Fibroblast of the aortic adventitia (primary cell): ENCODE results near the gene CACNA1G. TPM values are rescaled to one million over a fixed set of nuclear protein-coding genes. Genes with fewer than 3 reads are reported as not detected.

Experiments
- DNase-seq: peaks from one replicate; pipeline ENCODE4 v3.0.0-alpha.2; 2010; ENCODE audit warnings: low read depth
- H3K4me3 ChIP-seq: 2 replicates; pipeline ENCODE4 v1.5.1; 2011; ENCODE audit warnings: low read depth, mild to moderate bottlenecking, control low read depth, low read length, moderate library complexity
- CTCF ChIP-seq: IDR thresholded peaks from 2 replicates; pipeline ENCODE4 v1.5.1; 2011; ENCODE audit warnings: mild to moderate bottlenecking, low read length, control low read depth, inconsistent platforms; ENCODE audit not compliant: insufficient read depth
- total RNA-seq: library from RNA; depleted of rRNA; stranded (reverse); fragments of >200 nt; gene quantifications from 2 replicates; pipeline ENCODE4 v1.2.3, GENCODE V29; 2012; ENCODE audit warnings: low replicate concordance

The CACNA1G gene
- 0.41 and 1.8 TPM in 2 replicates for total RNA-seq

DNA sequence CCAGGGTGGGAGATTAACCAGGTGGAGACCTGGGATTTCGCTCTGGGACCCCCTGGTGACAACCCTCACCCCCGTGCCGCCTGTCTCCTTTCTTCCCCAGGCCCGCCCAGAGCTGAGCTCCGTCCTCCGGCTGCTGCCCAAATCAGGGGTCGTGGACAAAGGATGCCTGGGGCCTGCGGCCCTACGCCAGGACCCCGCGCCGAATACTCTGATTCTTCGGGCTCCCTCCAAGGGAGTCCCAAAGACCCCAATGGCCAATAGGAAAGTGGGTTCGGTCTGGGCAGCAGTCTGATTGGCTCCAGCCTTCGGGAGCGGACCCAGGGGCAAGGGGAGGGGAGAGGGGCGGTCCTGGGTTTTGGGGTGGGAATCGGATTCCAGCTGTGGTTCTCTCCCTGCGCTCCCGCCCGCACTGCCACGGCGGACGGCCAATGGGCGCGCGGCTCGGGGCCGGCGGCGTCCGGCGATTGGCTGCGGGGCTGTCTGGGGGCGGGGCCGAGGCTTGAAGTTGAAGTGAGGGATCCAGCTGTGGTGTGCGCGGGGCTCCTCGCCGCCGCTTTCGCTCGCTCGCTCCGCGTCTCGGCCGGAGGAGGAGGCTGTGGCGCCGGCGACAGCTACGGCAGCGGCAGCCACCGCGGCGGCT lies at the start of gene CACNA1G:
CACNA1G (plus strand) TSS at position 531 of the 640 bp plus-strand sequence. CDS start 745 bp downstream, outside the sequence.
- TF ChIP-seq CTCF, result no peak
- DNase-seq, result peak; percentile 72
- H3K4me3 ChIP-seq, result peak within 1 kb of the TSS; percentile 56

- no peak for TF ChIP-seq CTCF
- peak; percentile 15 for DNase-seq
- H3K4me3 ChIP-seq, result no peak overlapping the region
Measured at GRCh38 chr17:50511058-50511457, 49.5 kb upstream of the CACNA1G start.

GRCh38 chr17:50513495-50513894 lies 47.0 kb upstream of the CACNA1G start:
- TF ChIP-seq CTCF, result no peak
- no peak for DNase-seq
- H3K4me3 ChIP-seq, result no peak overlapping the region

DNA sequence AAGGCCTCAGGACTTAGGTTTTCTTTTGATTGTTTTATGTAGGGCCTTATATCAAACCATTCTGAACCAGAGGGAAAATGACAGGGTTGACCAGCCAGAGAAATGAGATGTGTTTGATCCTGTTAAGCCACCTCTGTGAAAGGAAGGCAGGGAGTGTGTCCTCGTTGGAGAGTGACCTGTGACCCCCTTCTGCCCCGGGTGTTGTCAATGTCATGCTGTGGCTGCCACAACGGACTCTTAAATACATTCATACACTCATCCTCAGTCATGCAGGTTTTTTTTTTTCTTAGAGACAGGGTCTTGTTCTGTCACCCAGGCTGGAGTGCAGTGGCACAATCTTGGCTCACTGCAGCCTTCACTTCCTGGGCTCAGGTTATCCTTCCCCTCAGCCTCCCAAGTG lies 46.1 kb upstream of the CACNA1G start:
- no peak for TF ChIP-seq CTCF
- no peak overlapping the region for H3K4me3 ChIP-seq
- DNase-seq, result no peak

- peak; percentile 35 for DNase-seq
- no peak overlapping the region for H3K4me3 ChIP-seq
- TF ChIP-seq CTCF, result no peak
Measured at GRCh38 chr17:50514936-50515702, 45.4 kb upstream of the CACNA1G start.

- TF ChIP-seq CTCF, result no peak
- H3K4me3 ChIP-seq, result no peak overlapping the region
- no peak for DNase-seq
Measured at GRCh38 chr17:50517011-50517410, 43.5 kb upstream of the CACNA1G start.
